WTC11 (cell line): ENCODE data around the gene ACIN1.

Experiments used
- FOXP1 ChIP-seq: sonication (generic); formaldehyde crosslinking; IDR thresholded peaks from 2 replicates; pipeline ENCODE4 v1.8.0; 2022; ENCODE audit warnings: missing genetic modification reagents, mild to moderate bottlenecking, moderate library complexity, borderline replicate concordance
- ZBTB21 ChIP-seq: sonication (generic); formaldehyde crosslinking; IDR thresholded peaks from 2 replicates; pipeline ENCODE4 v1.8.1; 2023; ENCODE audit warnings: mild to moderate bottlenecking, missing genetic modification reagents, borderline replicate concordance
- ZNF423 ChIP-seq: fragments of 250-450 bp; sonication (Bioruptor Pico); IDR thresholded peaks from 2 replicates; pipeline ENCODE4 v2.1.2; 2022; ENCODE audit warnings: mild to moderate bottlenecking, moderate library complexity
- TF ChIP-seq, protein P1 (sequence below): fragments of 200-600 bp; IDR thresholded peaks from 2 replicates; pipeline ENCODE4 v1.8.0; 2022; ENCODE audit warnings: antibody characterized with exemption
- TF ChIP-seq, protein P2 (sequence below): sonication (generic); formaldehyde crosslinking; IDR thresholded peaks from 2 replicates; pipeline ENCODE4 v1.8.0; 2022; ENCODE audit warnings: mild to moderate bottlenecking, missing genetic modification reagents

DNA sequence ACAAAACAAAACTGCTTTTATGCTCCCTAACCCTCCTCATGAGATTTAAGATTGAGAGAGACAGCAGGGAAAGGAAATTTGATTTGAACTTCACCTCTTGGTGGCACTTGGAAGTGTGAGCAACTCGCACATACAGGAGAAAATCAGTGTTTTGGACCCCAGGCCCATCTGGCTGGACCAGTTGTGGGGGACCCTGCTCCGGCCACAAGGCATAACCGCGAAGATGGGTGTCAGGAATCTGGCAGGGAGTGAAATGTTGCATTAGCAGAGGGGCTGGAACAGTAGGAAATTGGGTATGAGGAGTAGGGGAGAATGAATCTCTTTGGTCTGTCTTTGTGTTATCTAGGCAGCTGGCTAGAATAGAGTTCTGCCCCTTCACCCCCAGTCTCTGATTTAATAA is 8.6 kb upstream of the ACIN1 start:
- TF ChIP-seq, protein P1, sequence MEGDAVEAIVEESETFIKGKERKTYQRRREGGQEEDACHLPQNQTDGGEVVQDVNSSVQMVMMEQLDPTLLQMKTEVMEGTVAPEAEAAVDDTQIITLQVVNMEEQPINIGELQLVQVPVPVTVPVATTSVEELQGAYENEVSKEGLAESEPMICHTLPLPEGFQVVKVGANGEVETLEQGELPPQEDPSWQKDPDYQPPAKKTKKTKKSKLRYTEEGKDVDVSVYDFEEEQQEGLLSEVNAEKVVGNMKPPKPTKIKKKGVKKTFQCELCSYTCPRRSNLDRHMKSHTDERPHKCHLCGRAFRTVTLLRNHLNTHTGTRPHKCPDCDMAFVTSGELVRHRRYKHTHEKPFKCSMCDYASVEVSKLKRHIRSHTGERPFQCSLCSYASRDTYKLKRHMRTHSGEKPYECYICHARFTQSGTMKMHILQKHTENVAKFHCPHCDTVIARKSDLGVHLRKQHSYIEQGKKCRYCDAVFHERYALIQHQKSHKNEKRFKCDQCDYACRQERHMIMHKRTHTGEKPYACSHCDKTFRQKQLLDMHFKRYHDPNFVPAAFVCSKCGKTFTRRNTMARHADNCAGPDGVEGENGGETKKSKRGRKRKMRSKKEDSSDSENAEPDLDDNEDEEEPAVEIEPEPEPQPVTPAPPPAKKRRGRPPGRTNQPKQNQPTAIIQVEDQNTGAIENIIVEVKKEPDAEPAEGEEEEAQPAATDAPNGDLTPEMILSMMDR: no peak
- TF ChIP-seq ZNF423 (CRISPR knock-in tag) (no peak), ZBTB21 (CRISPR knock-in tag) (no peak), FOXP1 (CRISPR knock-in tag) (no peak)
- TF ChIP-seq, protein P2, sequence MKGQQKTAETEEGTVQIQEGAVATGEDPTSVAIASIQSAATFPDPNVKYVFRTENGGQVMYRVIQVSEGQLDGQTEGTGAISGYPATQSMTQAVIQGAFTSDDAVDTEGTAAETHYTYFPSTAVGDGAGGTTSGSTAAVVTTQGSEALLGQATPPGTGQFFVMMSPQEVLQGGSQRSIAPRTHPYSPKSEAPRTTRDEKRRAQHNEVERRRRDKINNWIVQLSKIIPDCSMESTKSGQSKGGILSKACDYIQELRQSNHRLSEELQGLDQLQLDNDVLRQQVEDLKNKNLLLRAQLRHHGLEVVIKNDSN (CRISPR knock-in tag): no peak
